HEK293 (cell line): Measurements from ENCODE around the gene GRIK4.

Experiments used
- CTCF ChIA-PET: fragments of 350-600 bp; formaldehyde crosslinking; extraction: SDS; loops from one replicate; lab custom pipeline; 2021; ENCODE audit warnings: antibody characterized with exemption; lab: Yijun Ruan, JAX
- POLR2A ChIA-PET: fragments of 300-600 bp; formaldehyde crosslinking; extraction: SDS; loops from one replicate; lab custom pipeline; 2020; ENCODE audit warnings: antibody characterized with exemption, inconsistent platforms; lab: Yijun Ruan, JAX
- H3K27ac ChIP-seq: fragments of 200-500 bp; sonication (Bioruptor generic); 2 replicates; pipeline ENCODE4 v1.5.1; 2014; ENCODE audit warnings: low read depth, low read length, control low read depth, inconsistent platforms; ENCODE audit errors: extremely low read depth
- H3K36me3 ChIP-seq, 2 experiments: fragments of 200-500 bp in 1 of 2; sonication (Bioruptor generic) in 1 of 2; 1 replicate in 1 of 2; 2 replicates in 1 of 2; pipeline ENCODE4 v1.5.1; 2014 to 2017; ENCODE audit warnings: inconsistent platforms in 2 of 2, low read length in 2 of 2; ENCODE audit not compliant: control insufficient read depth in 2 of 2, insufficient read depth in 1 of 2
- H3K4me1 ChIP-seq: fragments of 200-500 bp; sonication (Bioruptor generic); 2 replicates; pipeline ENCODE4 v1.5.1; 2014; ENCODE audit warnings: mild to moderate bottlenecking, low read length, inconsistent platforms; ENCODE audit not compliant: control insufficient read depth, insufficient read depth
- H3K4me3 ChIP-seq: 2 replicates; pipeline ENCODE4 v1.5.1; 2011; ENCODE audit warnings: low read depth, mild to moderate bottlenecking, control low read depth, low read length, moderate library complexity
- H3K9me3 ChIP-seq: fragments of 200-500 bp; sonication (Bioruptor generic); 2 replicates; pipeline ENCODE4 v1.5.1; 2014; ENCODE audit warnings: low read depth, low read length, inconsistent platforms; ENCODE audit not compliant: control insufficient read depth, insufficient read depth
- KLF7 ChIP-seq: fragments of 450-650 bp; formaldehyde crosslinking; IDR thresholded peaks from 2 replicates; pipeline ENCODE4 v1.5.1; 2016; ENCODE audit warnings: missing biosample characterization, missing genetic modification characterization, borderline replicate concordance
- PRDM1 ChIP-seq: fragments of 450-650 bp; formaldehyde crosslinking; IDR thresholded peaks from 2 replicates; pipeline ENCODE4; 2016; ENCODE audit warnings: missing biosample characterization, missing genetic modification characterization
- PRDM2 ChIP-seq: fragments of 450-650 bp; formaldehyde crosslinking; IDR thresholded peaks from 2 replicates; pipeline ENCODE4 v1.5.1; 2016; ENCODE audit warnings: missing biosample characterization, missing genetic modification characterization, borderline replicate concordance
- SETDB1 ChIP-seq: IDR thresholded peaks from one replicate; pipeline ENCODE4 v1.6.1; 2017; ENCODE audit warnings: mild to moderate bottlenecking, low read length, moderate library complexity, mixed read lengths; ENCODE audit not compliant: insufficient read length
- ZBTB17 ChIP-seq: fragments of 450-650 bp; formaldehyde crosslinking; IDR thresholded peaks from 2 replicates; pipeline ENCODE4 v1.5.1; 2016; ENCODE audit warnings: missing biosample characterization, missing genetic modification characterization
- ZBTB26 ChIP-seq: fragments of 450-650 bp; formaldehyde crosslinking; optimal IDR thresholded peaks from 2 replicates; pipeline ENCODE3; 2016; ENCODE audit warnings: missing biosample characterization, mild to moderate bottlenecking, missing genetic modification characterization
- ZIC2 ChIP-seq: fragments of 450-650 bp; formaldehyde crosslinking; IDR thresholded peaks from 2 replicates; pipeline ENCODE4 v1.5.1; 2016; ENCODE audit warnings: missing biosample characterization, missing genetic modification characterization
- ZNF341 ChIP-seq: fragments of 450-650 bp; formaldehyde crosslinking; IDR thresholded peaks from 2 replicates; pipeline ENCODE4; 2016; ENCODE audit warnings: low read depth, missing biosample characterization, missing genetic modification characterization
- ZNF571 ChIP-seq: fragments of 450-650 bp; formaldehyde crosslinking; IDR thresholded peaks from 2 replicates; pipeline ENCODE4 v1.5.0; 2017; ENCODE audit warnings: missing biosample characterization, missing genetic modification characterization
- ZNF843 ChIP-seq: fragments of 450-650 bp; formaldehyde crosslinking; IDR thresholded peaks from 2 replicates; pipeline ENCODE4 v1.5.1; 2016; ENCODE audit warnings: missing biosample characterization, missing genetic modification characterization
- TF ChIP-seq, protein P1 (sequence below): fragments of 450-650 bp; formaldehyde crosslinking; IDR thresholded peaks from 2 replicates; pipeline ENCODE4 v1.5.1; 2016; ENCODE audit warnings: missing biosample characterization, missing genetic modification characterization
- TF ChIP-seq, protein P2 (sequence below): fragments of 450-650 bp; formaldehyde crosslinking; IDR thresholded peaks from 2 replicates; pipeline ENCODE4 v1.5.1; 2016; ENCODE audit warnings: missing biosample characterization, missing genetic modification characterization
- TF ChIP-seq, protein P3 (sequence below): fragments of 450-650 bp; formaldehyde crosslinking; IDR thresholded peaks from 2 replicates; pipeline ENCODE4 v1.5.1; 2016; ENCODE audit warnings: missing biosample characterization, missing genetic modification characterization, borderline replicate concordance
- TF ChIP-seq, protein P4 (sequence below): fragments of 450-650 bp; formaldehyde crosslinking; IDR thresholded peaks from 2 replicates; pipeline ENCODE4 v1.5.1; 2017; ENCODE audit warnings: missing biosample characterization, missing genetic modification characterization
- TF ChIP-seq, protein P5 (sequence below): fragments of 450-650 bp; formaldehyde crosslinking; IDR thresholded peaks from 2 replicates; pipeline ENCODE4 v1.5.1; 2017; ENCODE audit warnings: missing biosample characterization, missing genetic modification characterization
- TF ChIP-seq, protein P6 (sequence below): fragments of 450-650 bp; formaldehyde crosslinking; IDR thresholded peaks from 2 replicates; pipeline ENCODE4 v1.5.1; 2017; ENCODE audit warnings: missing biosample characterization, missing genetic modification characterization

The GRIK4 gene

GRCh38 chr11:120558744-120559431 is 47.3 kb downstream of the GRIK4 start:
- CTCF ChIA-PET, result interaction anchor here (0.6 to 0.8 kb wide), 3 partner anchors 64 to 375 kb away, joined by 3 to 4 read pairs (median 3); no protein-coding TSS in a partner anchor
- Histone ChIP-seq H3K27ac (no peak overlapping the region), H3K4me3 (no peak overlapping the region), H3K4me1 (no peaks in the 10 kb centered on the region), H3K36me3 (no peaks in the 10 kb centered on the region), H3K9me3 (no peaks in the 10 kb centered on the region)
- POLR2A ChIA-PET, result no interaction called here
- TF ChIP-seq ZBTB17 (tag by site-specific recombination) (no peak), SETDB1 (no peak), PRDM1 (no peak), ZNF843 (tag by site-specific recombination) (no peak), ZBTB26 (tag by site-specific recombination) (no peak), ZIC2 (tag by site-specific recombination) (no peak), ZNF571 (tag by site-specific recombination) (no peak), KLF7 (tag by site-specific recombination) (no peak), PRDM2 (tag by site-specific recombination) (no peak), ZNF341 (tag by site-specific recombination) (no peak)
- TF ChIP-seq, protein P1, sequence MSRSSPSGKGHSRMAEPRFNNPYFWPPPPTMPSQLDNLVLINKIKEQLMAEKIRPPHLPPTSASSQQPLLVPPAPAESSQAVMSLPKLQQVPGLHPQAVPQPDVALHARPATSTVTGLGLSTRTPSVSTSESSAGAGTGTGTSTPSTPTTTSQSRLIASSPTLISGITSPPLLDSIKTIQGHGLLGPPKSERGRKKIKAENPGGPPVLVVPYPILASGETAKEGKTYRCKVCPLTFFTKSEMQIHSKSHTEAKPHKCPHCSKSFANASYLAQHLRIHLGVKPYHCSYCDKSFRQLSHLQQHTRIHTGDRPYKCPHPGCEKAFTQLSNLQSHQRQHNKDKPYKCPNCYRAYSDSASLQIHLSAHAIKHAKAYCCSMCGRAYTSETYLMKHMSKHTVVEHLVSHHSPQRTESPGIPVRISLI (tag by site-specific recombination), result no peak
- TF ChIP-seq, protein P2, sequence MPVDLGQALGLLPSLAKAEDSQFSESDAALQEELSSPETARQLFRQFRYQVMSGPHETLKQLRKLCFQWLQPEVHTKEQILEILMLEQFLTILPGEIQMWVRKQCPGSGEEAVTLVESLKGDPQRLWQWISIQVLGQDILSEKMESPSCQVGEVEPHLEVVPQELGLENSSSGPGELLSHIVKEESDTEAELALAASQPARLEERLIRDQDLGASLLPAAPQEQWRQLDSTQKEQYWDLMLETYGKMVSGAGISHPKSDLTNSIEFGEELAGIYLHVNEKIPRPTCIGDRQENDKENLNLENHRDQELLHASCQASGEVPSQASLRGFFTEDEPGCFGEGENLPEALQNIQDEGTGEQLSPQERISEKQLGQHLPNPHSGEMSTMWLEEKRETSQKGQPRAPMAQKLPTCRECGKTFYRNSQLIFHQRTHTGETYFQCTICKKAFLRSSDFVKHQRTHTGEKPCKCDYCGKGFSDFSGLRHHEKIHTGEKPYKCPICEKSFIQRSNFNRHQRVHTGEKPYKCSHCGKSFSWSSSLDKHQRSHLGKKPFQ (tag by site-specific recombination), result no peak
- TF ChIP-seq, protein P3, sequence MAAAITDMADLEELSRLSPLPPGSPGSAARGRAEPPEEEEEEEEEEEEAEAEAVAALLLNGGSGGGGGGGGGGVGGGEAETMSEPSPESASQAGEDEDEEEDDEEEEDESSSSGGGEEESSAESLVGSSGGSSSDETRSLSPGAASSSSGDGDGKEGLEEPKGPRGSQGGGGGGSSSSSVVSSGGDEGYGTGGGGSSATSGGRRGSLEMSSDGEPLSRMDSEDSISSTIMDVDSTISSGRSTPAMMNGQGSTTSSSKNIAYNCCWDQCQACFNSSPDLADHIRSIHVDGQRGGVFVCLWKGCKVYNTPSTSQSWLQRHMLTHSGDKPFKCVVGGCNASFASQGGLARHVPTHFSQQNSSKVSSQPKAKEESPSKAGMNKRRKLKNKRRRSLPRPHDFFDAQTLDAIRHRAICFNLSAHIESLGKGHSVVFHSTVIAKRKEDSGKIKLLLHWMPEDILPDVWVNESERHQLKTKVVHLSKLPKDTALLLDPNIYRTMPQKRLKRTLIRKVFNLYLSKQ, result no peak
- TF ChIP-seq, protein P4, sequence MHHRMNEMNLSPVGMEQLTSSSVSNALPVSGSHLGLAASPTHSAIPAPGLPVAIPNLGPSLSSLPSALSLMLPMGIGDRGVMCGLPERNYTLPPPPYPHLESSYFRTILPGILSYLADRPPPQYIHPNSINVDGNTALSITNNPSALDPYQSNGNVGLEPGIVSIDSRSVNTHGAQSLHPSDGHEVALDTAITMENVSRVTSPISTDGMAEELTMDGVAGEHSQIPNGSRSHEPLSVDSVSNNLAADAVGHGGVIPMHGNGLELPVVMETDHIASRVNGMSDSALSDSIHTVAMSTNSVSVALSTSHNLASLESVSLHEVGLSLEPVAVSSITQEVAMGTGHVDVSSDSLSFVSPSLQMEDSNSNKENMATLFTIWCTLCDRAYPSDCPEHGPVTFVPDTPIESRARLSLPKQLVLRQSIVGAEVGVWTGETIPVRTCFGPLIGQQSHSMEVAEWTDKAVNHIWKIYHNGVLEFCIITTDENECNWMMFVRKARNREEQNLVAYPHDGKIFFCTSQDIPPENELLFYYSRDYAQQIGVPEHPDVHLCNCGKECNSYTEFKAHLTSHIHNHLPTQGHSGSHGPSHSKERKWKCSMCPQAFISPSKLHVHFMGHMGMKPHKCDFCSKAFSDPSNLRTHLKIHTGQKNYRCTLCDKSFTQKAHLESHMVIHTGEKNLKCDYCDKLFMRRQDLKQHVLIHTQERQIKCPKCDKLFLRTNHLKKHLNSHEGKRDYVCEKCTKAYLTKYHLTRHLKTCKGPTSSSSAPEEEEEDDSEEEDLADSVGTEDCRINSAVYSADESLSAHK, result no peak
- TF ChIP-seq, protein P5, sequence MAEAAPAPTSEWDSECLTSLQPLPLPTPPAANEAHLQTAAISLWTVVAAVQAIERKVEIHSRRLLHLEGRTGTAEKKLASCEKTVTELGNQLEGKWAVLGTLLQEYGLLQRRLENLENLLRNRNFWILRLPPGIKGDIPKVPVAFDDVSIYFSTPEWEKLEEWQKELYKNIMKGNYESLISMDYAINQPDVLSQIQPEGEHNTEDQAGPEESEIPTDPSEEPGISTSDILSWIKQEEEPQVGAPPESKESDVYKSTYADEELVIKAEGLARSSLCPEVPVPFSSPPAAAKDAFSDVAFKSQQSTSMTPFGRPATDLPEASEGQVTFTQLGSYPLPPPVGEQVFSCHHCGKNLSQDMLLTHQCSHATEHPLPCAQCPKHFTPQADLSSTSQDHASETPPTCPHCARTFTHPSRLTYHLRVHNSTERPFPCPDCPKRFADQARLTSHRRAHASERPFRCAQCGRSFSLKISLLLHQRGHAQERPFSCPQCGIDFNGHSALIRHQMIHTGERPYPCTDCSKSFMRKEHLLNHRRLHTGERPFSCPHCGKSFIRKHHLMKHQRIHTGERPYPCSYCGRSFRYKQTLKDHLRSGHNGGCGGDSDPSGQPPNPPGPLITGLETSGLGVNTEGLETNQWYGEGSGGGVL (tag by site-specific recombination), result no peak
- TF ChIP-seq, protein P6, sequence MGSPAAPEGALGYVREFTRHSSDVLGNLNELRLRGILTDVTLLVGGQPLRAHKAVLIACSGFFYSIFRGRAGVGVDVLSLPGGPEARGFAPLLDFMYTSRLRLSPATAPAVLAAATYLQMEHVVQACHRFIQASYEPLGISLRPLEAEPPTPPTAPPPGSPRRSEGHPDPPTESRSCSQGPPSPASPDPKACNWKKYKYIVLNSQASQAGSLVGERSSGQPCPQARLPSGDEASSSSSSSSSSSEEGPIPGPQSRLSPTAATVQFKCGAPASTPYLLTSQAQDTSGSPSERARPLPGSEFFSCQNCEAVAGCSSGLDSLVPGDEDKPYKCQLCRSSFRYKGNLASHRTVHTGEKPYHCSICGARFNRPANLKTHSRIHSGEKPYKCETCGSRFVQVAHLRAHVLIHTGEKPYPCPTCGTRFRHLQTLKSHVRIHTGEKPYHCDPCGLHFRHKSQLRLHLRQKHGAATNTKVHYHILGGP (tag by site-specific recombination), result no peak
